ENCODE results near the gene PGGT1B. TPM values are rescaled to one million over a fixed set of nuclear protein-coding genes. Genes with fewer than 3 reads are reported as not detected.

PGGT1B gene
- total RNA-seq, 1 experiment from 2014 or later: 20.5 TPM

DNA sequence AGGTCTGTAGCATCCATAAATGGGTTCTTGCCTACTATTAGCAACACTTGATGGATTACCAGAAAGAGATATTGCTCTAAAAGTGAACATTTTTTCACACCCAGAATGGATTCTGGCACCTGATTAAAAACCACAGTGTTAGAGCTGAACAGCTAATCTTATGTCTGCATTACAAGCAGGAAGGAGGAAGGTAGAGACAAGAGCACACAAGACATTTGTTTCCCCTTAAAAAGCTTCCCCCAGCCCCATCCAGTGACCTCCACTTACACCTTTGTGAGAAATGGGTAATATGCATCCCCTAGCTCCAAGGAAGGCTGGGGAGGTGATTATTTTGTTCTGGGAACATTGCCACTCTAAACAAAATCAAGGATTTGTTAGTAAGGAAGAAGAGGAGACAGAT is 80.9 kb downstream of the PGGT1B start:
- DNase-seq (ENCODE audit: low read depth): no peak

DNA sequence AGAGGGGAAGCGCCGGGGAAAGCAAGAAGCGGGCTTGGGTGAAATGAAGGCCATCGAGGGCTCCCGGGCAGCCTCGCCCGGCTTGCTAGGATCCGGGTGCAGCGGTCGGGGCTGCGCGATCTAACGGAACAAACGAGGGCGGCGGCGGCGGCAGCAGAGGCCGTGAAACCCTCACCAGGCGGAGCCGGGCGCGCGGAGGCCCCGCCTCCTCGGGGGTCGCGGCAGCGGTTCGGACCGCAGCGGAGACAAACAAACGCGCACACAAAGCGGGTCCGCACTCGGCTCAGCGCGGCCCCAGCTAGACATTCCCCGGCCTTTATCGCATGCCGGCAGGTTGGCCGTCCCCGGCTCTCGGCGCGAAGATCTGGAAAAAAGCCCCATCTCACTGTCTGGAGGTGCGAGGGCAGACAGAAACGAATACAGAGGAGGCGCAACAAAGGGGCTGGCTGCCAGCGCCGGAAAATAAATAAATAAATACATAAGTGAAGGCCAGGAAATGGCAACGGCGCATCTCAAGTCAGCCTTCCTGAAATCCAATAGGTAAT is 82.4 kb downstream of the PGGT1B start:
- no peak for DNase-seq (ENCODE audit: low read depth)

DNA sequence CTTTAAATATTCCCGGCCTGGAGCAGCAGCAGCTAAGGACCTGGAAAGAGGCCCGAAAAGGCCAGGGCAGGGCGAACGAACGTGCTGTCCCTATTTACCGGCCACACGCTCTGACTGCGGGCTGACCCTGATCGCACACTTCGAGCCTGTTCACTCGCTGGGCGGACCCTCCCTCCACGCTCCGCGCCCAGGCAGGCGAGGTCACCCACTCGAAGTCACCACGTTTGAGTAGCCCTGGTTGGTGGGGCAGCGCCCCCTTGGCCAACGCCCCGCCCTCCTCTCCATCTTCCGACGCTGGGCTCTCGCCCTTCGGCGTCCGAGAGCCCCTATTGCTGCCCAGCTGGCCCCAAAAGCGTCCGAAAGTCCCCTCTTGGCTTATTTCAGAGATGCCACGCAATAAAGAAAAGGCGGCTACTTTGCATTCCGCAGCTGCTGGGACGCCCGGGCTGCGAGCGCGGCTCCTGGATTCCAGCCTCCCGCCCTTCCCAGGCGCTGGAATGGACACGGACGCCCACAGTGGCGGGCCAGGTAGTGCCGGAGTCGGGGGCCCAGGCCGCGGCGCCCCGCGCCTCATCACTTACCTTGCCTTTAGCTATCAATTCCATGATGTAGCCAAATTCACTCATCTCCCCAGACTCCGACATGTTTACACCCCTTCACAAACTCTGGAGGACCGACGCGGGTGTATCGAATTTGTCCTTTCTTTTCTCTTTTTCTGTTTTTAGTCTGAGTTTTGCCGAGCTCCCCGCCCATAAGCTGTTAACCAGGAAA is 83.1 kb downstream of the PGGT1B start:
- no peak for DNase-seq (ENCODE audit: low read depth)

DNA sequence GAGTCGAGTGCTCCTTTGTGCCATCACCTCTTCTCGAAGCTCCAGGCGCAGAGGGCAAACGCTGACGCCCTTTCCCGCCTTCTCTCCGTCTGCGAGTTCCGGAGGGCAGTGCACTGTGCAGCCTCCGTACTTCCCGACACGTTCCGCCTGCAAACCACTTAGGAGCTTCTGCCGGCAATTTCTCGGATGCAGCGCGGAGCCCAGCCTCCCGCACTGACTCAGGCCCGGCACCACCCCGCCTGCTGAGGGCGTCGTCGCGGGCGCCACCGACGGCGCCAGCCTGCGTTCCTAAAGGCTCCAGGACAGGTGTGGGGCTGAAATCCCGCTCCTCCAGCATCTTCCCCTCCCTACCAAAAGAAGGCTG is 83.7 kb downstream of the PGGT1B start:
- DNase-seq (ENCODE audit: low read depth): no peak

DNA sequence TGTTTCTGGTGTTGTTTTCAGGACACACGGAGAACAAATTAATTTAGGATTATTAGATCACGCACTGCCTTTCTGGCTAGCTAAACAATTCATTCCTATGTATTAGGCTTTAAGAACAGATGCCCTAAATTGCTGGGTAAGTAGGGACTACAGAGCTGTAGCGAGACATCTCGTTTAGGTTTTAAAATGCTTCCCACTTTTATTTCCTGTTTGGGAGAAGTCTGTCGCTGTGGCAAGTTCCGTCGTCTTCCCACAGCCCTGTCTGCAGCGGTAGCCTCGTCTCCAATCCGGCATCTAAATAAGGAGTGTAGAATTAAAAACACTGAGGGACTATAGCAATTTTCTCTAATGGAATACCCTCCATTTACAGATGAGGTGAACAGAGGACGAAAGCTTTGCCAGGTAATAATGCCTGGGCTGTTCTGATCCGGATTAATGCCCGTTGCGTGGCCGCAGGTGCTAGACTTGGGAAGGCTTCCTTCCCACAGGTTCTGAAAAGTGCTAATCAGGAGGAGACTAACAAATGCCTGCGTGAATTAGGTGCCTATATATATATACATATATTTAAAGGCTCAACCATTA is 91.7 kb downstream of the PGGT1B start:
- no peak for DNase-seq (ENCODE audit: low read depth)

DNA sequence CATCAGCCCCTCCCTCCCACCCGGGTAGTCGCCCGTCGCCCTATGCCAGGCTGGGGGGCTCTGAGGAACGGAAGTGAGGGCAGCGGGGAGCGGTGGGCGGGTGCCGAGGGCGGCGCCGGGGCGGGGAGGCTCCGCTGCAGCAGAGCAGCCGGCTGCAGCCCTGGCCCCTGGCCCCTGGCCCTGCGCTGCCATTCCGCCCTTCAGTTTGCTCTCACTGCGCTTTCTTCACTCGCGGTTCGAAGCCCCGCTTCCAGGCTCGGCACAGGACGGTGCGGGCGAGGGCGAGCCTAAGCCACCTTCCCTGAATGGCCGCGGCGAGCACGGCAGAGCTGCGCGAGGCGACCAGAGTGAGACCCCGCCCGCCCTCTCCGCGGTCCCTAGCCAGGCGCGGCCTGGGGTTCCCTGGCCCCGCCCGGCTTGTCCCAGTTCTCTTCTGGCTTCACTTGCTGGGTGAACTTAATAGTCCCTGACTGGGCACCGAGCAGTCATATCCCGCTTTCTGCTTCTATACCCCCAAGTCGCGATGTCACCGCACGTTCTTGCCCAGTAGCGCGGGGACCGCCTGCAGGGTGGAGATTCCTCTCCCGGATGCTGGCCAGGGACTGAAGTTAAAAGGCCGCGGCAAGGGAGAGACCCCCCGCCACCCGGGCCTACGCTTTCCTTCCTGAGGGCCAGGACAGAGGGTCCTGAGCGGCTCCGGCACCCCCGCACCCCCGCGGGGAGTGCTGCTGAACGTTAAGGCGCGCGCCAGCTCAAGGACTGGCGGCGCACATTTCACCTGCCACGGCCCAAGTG is 92.3 kb downstream of the PGGT1B start:
- DNase-seq (ENCODE audit: low read depth): no peak

DNA sequence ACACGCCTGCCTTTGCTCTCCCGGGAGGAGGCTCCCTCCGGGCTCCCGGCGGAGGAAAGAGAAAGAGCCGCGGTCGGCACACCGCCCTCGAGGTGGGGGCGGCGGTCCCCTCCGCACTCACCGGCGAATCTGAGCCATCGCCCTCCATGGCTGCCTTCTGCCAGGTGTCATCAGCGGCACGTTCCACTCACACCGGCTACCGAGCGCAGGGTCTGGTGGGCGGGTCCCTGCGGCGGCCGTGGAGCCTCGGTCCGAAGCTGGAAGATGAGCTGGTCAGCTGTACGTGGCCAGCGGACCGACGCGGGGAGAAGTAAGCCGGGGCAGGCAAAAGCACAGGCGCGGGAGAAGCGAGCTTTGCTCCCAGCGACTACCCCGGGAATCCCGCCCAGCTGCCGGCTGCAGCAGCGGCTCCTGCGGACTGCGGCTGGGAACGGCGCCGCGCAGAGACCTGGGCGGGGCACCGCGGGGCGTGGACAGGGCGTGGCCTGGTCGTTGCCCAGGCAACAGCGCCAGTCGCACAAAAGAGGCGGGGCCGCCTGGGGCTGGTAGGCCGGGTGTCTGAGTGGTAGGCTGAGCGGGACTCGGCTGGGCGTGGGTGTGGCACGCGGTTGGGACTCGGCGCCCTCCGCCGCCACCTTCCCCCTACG is 93.1 kb downstream of the PGGT1B start, which contains the start of gene TRIM36:
Gene TRIM36 (minus strand): TSS at position 422 of the 647 bp plus-strand sequence. CDS start 274 bp downstream, at position 148.
- peak; percentile 96 for DNase-seq (ENCODE audit: low read depth)

DNA sequence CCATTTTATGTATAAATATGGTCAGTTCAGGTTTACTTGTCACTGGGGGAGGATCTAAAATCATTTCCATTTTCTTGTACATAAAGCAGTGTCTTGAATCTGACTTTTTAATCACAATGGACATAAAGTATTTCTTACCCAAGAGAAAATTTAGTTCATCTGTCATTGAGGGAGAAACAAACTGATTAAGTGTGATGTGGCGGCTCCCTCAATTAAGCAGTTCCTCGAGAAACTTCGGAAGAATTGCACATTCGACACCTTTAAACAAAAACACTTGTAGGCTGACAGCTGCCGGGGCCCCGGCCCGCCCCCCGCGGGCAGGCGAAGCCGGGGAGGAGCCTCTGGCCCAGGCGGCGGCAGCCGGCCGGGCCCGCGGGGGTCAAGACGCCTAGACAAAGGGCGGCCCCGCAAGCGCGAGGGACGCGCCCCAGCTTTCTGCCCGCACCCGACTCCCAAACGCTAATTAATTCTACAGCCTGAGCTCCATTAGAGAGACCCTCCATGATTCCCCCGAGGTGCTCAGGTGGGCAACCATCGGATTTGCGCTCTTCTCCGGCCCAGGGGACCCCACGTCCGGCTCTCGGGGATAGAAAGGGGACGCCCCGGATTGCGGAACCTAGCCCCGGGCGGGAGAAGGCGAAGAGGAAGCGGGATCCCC is 93.7 kb downstream of the PGGT1B start:
- DNase-seq (ENCODE audit: low read depth): peak; percentile 13

DNA sequence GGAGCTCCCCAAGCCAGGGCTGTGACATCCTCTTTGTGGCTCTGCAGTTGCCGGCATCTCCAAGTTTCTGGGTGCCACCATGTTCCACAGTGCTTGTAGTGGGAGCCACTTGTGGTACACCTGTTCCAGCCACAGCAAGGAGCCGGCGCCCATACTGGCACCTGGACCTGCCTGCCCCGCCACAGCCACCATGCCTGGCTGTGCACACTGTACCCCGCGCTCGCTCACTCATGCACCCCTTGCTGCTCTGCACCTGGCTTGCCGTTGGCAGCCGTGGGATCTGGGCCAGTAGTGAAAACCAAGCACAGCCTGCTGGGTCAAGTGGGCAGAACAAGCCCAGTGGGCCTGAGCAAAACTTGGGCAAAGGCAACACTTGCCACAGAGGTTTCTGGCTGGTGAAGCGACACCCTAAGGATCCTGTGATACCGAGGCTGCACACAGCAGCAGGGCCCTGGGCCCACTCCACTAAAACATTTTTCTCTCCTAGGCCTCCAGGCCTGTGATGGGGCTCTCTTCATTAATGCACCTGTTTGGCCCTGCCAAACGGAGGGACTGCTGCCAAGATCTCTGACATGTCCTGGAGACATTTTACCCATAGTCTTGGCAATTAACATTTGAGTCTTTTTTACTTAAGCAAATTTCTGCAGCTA is 95.8 kb downstream of the PGGT1B start:
- DNase-seq (ENCODE audit: low read depth): no peak

DNA sequence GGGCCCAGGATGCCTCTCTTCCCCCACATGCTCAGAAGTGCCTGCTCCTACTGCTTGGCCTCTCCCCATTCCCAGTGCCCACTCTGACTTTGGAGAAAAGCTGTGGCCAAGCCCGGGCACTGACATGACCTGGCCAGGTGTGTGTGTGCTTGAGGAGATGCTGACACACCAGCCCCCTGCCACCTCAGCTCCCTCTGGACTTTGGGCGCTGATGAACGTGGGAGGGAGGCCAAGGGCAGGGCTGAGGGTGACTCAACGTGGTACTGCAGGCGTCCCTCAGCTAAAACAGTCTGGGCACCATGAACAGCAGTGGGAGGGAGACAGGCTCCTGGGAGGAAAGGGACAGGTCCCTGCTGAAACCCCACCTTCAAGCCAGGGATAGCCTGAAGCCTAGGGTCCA is 96.9 kb downstream of the PGGT1B start:
- DNase-seq (ENCODE audit: low read depth): no peak

DNA sequence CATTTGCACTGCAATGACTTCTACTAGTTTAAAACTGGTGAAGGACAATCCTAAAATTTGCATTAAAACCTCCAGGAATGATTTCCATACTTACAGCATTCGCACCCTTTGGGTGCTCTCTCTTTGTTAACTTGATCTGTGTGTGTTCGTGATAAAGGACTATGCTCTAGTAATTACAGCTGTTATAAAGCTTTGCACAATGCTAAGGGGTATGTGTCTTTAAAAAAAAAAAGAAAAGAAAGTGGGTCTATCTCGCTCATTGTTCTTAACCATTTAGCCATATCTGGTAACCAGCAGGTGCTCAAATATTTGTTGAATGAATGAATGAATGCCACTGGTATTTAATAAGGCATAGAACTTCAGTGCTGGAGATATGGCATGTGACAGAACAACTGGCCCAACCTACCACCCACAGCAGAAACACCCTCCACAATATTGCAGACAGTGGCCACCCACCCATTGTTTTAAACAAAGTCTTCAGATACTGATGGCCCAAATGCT is 101.7 kb downstream of the PGGT1B start:
- no peak for DNase-seq (ENCODE audit: low read depth)

Small RNA genes lying within 50 kb of the gene (small RNA-seq; reads per million reads assigned to genes)
- gene HMGN1P15: not detected

Other genes with a start within 250 kb of the PGGT1B start
- 4.2 and 5.8 TPM in 2 replicates for gene TRIM36, start 93.0 kb downstream of the PGGT1B start, total RNA-seq (2014; rRNA removed; shearing (Covaris generic))
- gene CCDC112, start 33.8 kb upstream of the PGGT1B start, total RNA-seq (2014; rRNA removed; shearing (Covaris generic)): 5.8 and 8.6 TPM in 2 replicates